Natural killer cell (primary cell): ENCODE measurements around the gene LCN15. TPM values are rescaled to one million over a fixed set of nuclear protein-coding genes. Genes with fewer than 3 reads are reported as not detected.
A peak's percentile ranks its signal among the peaks of the same experiment; 100 is the strongest.
"Not testable (repeated sequence)": the region's sequence is repeated elsewhere in the genome, so short reads cannot be mapped to it uniquely, and the experiment has no call there.

Experiments
- ATAC-seq, 3 donors: fragments of 150-1000 bp in 2 of 3; fragments of 200-7000 bp in 1 of 3; cut with Tn5 transposase; 1 replicate in 1 of 3; 2 replicates in 2 of 3; pipeline ENCODE4 v1.10.0; 2021; ENCODE audit warnings: mild to moderate bottlenecking in 2 of 3, moderate library complexity in 2 of 3
- DNase-seq, 2 donors: peaks; one replicate each; pipeline versions ENCODE4 v3.0.0 to v3.0.0-alpha.2; 2013 to 2021; ENCODE audit warnings: mixed read lengths in 1 of 2
- H3K27ac ChIP-seq: one replicate; pipeline ENCODE4 v1.5.1; 2013; ENCODE audit warnings: mild to moderate bottlenecking, low read length
- H3K27me3 ChIP-seq: one replicate; pipeline ENCODE4 v1.6.1; 2013; ENCODE audit warnings: low read length; ENCODE audit not compliant: control insufficient read depth, insufficient read depth
- H3K36me3 ChIP-seq: one replicate; pipeline ENCODE4 v1.6.1; 2013; ENCODE audit warnings: low read length; ENCODE audit not compliant: control insufficient read depth, insufficient read depth
- H3K4me1 ChIP-seq: one replicate; pipeline ENCODE4 v1.6.1; 2013; ENCODE audit warnings: low read length; ENCODE audit not compliant: control insufficient read depth, insufficient read depth
- H3K4me3 ChIP-seq: one replicate; pipeline ENCODE4 v1.5.1; 2013; ENCODE audit warnings: low read length
- H3K9me3 ChIP-seq: one replicate; pipeline ENCODE4 v1.6.1; 2013; ENCODE audit warnings: low read length; ENCODE audit not compliant: control insufficient read depth, insufficient read depth
- H3K27ac Mint-ChIP-seq, 2 donors: one replicate each; pipeline ENCODE4 v1.8.0; 2022; ENCODE audit warnings: mild to moderate bottlenecking in 2 of 2, mixed read lengths in 2 of 2, moderate library complexity in 1 of 2
- H3K27me3 Mint-ChIP-seq, 2 donors: one replicate each; pipeline ENCODE4 v1.8.0; 2022; ENCODE audit warnings: low read depth in 2 of 2, mixed read lengths in 2 of 2
- H3K36me3 Mint-ChIP-seq: one replicate; pipeline ENCODE4 v1.8.0; 2022; ENCODE audit warnings: mixed read lengths
- H3K4me1 Mint-ChIP-seq, 2 donors: one replicate each; pipeline ENCODE4 v1.8.0; 2022; ENCODE audit warnings: mixed read lengths in 2 of 2
- H3K4me3 Mint-ChIP-seq: one replicate; pipeline ENCODE4 v1.8.0; 2022; ENCODE audit warnings: mild to moderate bottlenecking, moderate library complexity, mixed read lengths
- H3K9me3 Mint-ChIP-seq, 2 donors: one replicate each; pipeline ENCODE4 v1.8.0; 2022; ENCODE audit warnings: mixed read lengths in 2 of 2
- CTCF ChIP-seq: fragments of 200-600 bp; IDR thresholded peaks from one replicate; pipeline ENCODE4 v1.8.0; 2022; ENCODE audit warnings: antibody characterized with exemption
- WGBS: methylation state at CpG from one replicate; pipeline ENCODE4 v1.1.7; 2013; ENCODE audit warnings: missing lambda C conversion rate; ENCODE audit not compliant: insufficient coverage; 5-methylcytosine and 5-hydroxymethylcytosine counted together
- intact Hi-C: fragments of 100-400 bp; cut with micrococcal nuclease; formaldehyde crosslinking; loops from one replicate; pipeline ENCODE4 v1.14.2; 2022
- total RNA-seq, 4 donors: library from RNA; stranded (reverse); fragments of 120-200 nt in 1 of 4; gene quantifications; one replicate each; pipeline versions ENCODE4 v1.2.3 to v1.2.4, GENCODE V29; 2013 to 2022

LCN15 gene
- total RNA-seq, 3 donors from 2014 or later (not counting 1 experiment from before 2014, with no cell fraction given), result not detected

- Histone ChIP-seq H3K27ac (peak overlapping the region; percentile 14), H3K27me3 (no peaks in the 10 kb centered on the region), H3K4me3 (no peak overlapping the region), H3K9me3 (no peaks in the 10 kb centered on the region), H3K4me1 (peaks cover 43% of the 10 kb centered on the region), H3K36me3 (peaks cover under 1% of the 10 kb centered on the region)
- no peaks in the 10 kb centered on the region for H3K36me3 Mint-ChIP-seq
- H3K27ac Mint-ChIP-seq, result peak overlapping the region; percentile 91 to 96
- no peaks in the 10 kb centered on the region for H3K9me3 Mint-ChIP-seq
- H3K4me3 Mint-ChIP-seq, result peak overlapping the region; percentile 85
- peaks cover 27 to 34% of the 10 kb centered on the region in 2 donors for H3K4me1 Mint-ChIP-seq
- WGBS, result 22% methylated on average over 18 of the region's 21 CpGs
- TF ChIP-seq CTCF, result peak; percentile 95
- peaks cover 0 to 4% of the 10 kb centered on the region in 2 donors for H3K27me3 Mint-ChIP-seq
- DNase-seq (peak; percentile 67 to 90), ATAC-seq (no peak)
- intact Hi-C loops, result loop anchor here (1.0 to 5.0 kb wide), 2 partner anchors 54 to 247 kb away; partner anchors contain the start of gene AJM1
Observed at GRCh38 chr9:136787690-136788400, 23.5 kb upstream of the LCN15 start.

GRCh38 chr9:136786983-136787382 lies 22.7 kb upstream of the LCN15 start:
- not testable (repeated sequence) for H3K9me3 ChIP-seq, H3K27me3 Mint-ChIP-seq, DNase-seq, H3K27ac Mint-ChIP-seq, H3K4me3 ChIP-seq, H3K27me3 ChIP-seq, H3K36me3 ChIP-seq, ATAC-seq, H3K9me3 Mint-ChIP-seq, H3K4me3 Mint-ChIP-seq, H3K36me3 Mint-ChIP-seq, H3K27ac ChIP-seq
- WGBS, result 69% methylated on average over 3 of the region's 4 CpGs
- intact Hi-C loops, result loop anchor here (5.0 kb wide), 1 partner anchor 55 kb away; the partner anchor contains the start of gene AJM1
- peaks cover 27 to 34% of the 10 kb centered on the region in 2 donors for H3K4me1 Mint-ChIP-seq
- H3K4me1 ChIP-seq, result peaks cover 34% of the 10 kb centered on the region

GRCh38 chr9:136786451-136786850 lies 22.1 kb upstream of the LCN15 start:
- Mint-ChIP-seq H3K27me3 (peaks cover 0 to 4% of the 10 kb centered on the region in 2 donors), H3K9me3 (no peaks in the 10 kb centered on the region), H3K4me1 (peaks cover 27 to 34% of the 10 kb centered on the region in 2 donors), H3K36me3 (no peaks in the 10 kb centered on the region), H3K4me3 (no peak overlapping the region), H3K27ac (no peak overlapping the region)
- Histone ChIP-seq H3K4me3 (no peak overlapping the region), H3K27me3 (no peaks in the 10 kb centered on the region), H3K4me1 (peaks cover 29% of the 10 kb centered on the region), H3K27ac (no peak overlapping the region), H3K36me3 (no peaks in the 10 kb centered on the region), H3K9me3 (no peaks in the 10 kb centered on the region)
- intact Hi-C loops, result loop anchor here (5.0 kb wide), 1 partner anchor 56 kb away; the partner anchor contains the start of gene AJM1
- TF ChIP-seq CTCF, result no peak
- ATAC-seq, result no peak
- DNase-seq, result no peak
- WGBS, result 76% methylated on average over 10 of the region's 10 CpGs

- intact Hi-C loops, result loop anchor here (5.0 kb wide), 1 partner anchor 57 kb away; the partner anchor contains the start of gene AJM1
- ATAC-seq, H3K36me3 Mint-ChIP-seq, H3K27ac ChIP-seq, H3K36me3 ChIP-seq, H3K27ac Mint-ChIP-seq, H3K27me3 ChIP-seq, H3K9me3 ChIP-seq, H3K4me3 Mint-ChIP-seq, H3K4me3 ChIP-seq, H3K27me3 Mint-ChIP-seq, DNase-seq, H3K9me3 Mint-ChIP-seq: not testable (repeated sequence)
- peaks cover 27 to 28% of the 10 kb centered on the region in 2 donors for H3K4me1 Mint-ChIP-seq
- peaks cover 26% of the 10 kb centered on the region for H3K4me1 ChIP-seq
- whole genome bisulfite sequencing, result 87% methylated on average over 23 of the region's 23 CpGs
Observed at GRCh38 chr9:136785565-136786355, 21.4 kb upstream of the LCN15 start.
